Epithelial cell of prostate (primary cell): ENCODE results near the gene TACC3.

Experiments used
- DNase-seq: peaks from one replicate; pipeline ENCODE4 v3.0.0-alpha.2; 2011; ENCODE audit warnings: low read depth, low spot score
- H3K27ac ChIP-seq: fragments of 450-650 bp; 2 replicates; pipeline ENCODE4 v1.5.1; 2017; ENCODE audit warnings: mild to moderate bottlenecking

The TACC3 gene

GRCh38 chr4:1769692-1770091 lies 48.4 kb downstream of the TACC3 start:
- no peak overlapping the region for H3K27ac ChIP-seq
- DNase-seq: no peak

GRCh38 chr4:1770245-1770644 lies 48.9 kb downstream of the TACC3 start:
- no peak for DNase-seq
- no peak overlapping the region for H3K27ac ChIP-seq

GRCh38 chr4:1770791-1771231 lies 49.5 kb downstream of the TACC3 start:
- no peak overlapping the region for H3K27ac ChIP-seq
- DNase-seq: no peak

- DNase-seq: no peak
- H3K27ac ChIP-seq: no peak overlapping the region
Measured at GRCh38 chr4:1771555-1772305, 50.4 kb downstream of the TACC3 start.

GRCh38 chr4:1772853-1773538 lies 51.7 kb downstream of the TACC3 start:
- no peak overlapping the region for H3K27ac ChIP-seq
- DNase-seq: no peak

- H3K27ac ChIP-seq: no peak overlapping the region
- no peak for DNase-seq
Measured at GRCh38 chr4:1773754-1774153, 52.4 kb downstream of the TACC3 start.

- no peak for DNase-seq
- no peak overlapping the region for H3K27ac ChIP-seq
Measured at GRCh38 chr4:1775731-1776500, 54.6 kb downstream of the TACC3 start.

GRCh38 chr4:1776521-1777161 lies 55.3 kb downstream of the TACC3 start:
- H3K27ac ChIP-seq: no peak overlapping the region
- DNase-seq: no peak

- no peak overlapping the region for H3K27ac ChIP-seq
- no peak for DNase-seq
Measured at GRCh38 chr4:1777822-1778641, 56.7 kb downstream of the TACC3 start.

- no peak overlapping the region for H3K27ac ChIP-seq
- no peak for DNase-seq
Measured at GRCh38 chr4:1778642-1779392, 57.5 kb downstream of the TACC3 start.

GRCh38 chr4:1779588-1780382 lies 58.5 kb downstream of the TACC3 start:
- no peak overlapping the region for H3K27ac ChIP-seq

GRCh38 chr4:1780435-1780834 lies 59.1 kb downstream of the TACC3 start:
- no peak overlapping the region for H3K27ac ChIP-seq
- DNase-seq: no peak

More at GRCh38 chr4:1779588-1780382, 58.5 kb downstream of the TACC3 start:
- DNase-seq: no peak

GRCh38 chr4:1783015-1783414 lies 61.7 kb downstream of the TACC3 start:
- no peak for DNase-seq
- no peak overlapping the region for H3K27ac ChIP-seq

GRCh38 chr4:1783970-1784369 lies 62.6 kb downstream of the TACC3 start:
- DNase-seq: no peak
- H3K27ac ChIP-seq: no peak overlapping the region

- no peak for DNase-seq
- H3K27ac ChIP-seq: no peak overlapping the region
Measured at GRCh38 chr4:1784395-1784788, 63.1 kb downstream of the TACC3 start.

GRCh38 chr4:1784789-1785591 lies 63.7 kb downstream of the TACC3 start:
- DNase-seq: no peak
- no peak overlapping the region for H3K27ac ChIP-seq

- no peak for DNase-seq
- no peak overlapping the region for H3K27ac ChIP-seq
Measured at GRCh38 chr4:1785592-1785991, 64.3 kb downstream of the TACC3 start.
